Activated CD4-positive, alpha-beta T cell treated with anti-CD3 and anti-CD28 coated beads, Interleukin-10, Interleukin-2, amounts not matched to agents 100 ng/mL and 50 ng/mL, durations not matched to agents 16 hours and 8 hours (primary cell): ENCODE data around the gene CPED1.
"Not testable (repeated sequence)": the region's sequence is repeated elsewhere in the genome, so short reads cannot be mapped to it uniquely, and the experiment has no call there.

ENCODE experiments used
- DNase-seq: peaks from one replicate; pipeline ENCODE4 v3.0.0-alpha.2; 2020

Gene CPED1

DNA sequence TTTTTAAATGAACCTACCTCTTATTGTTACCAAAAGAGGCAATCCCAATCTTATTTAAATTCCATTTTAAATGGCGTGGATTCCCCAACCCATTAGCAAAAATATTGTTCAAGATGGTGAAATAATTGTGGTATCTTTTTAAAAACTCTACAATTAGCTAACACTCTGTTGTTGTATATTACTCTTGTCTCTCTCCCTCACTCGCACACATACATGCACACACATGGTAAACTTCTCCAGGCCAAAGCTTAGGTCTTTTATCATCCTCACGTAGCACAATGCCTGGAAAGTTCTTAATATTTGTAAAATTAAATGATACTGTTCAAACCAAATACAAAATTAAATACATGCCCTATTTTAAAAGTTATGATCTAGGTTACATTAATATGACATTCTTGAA lies 171.0 kb downstream of the CPED1 start:
- DNase-seq = no peak

DNA sequence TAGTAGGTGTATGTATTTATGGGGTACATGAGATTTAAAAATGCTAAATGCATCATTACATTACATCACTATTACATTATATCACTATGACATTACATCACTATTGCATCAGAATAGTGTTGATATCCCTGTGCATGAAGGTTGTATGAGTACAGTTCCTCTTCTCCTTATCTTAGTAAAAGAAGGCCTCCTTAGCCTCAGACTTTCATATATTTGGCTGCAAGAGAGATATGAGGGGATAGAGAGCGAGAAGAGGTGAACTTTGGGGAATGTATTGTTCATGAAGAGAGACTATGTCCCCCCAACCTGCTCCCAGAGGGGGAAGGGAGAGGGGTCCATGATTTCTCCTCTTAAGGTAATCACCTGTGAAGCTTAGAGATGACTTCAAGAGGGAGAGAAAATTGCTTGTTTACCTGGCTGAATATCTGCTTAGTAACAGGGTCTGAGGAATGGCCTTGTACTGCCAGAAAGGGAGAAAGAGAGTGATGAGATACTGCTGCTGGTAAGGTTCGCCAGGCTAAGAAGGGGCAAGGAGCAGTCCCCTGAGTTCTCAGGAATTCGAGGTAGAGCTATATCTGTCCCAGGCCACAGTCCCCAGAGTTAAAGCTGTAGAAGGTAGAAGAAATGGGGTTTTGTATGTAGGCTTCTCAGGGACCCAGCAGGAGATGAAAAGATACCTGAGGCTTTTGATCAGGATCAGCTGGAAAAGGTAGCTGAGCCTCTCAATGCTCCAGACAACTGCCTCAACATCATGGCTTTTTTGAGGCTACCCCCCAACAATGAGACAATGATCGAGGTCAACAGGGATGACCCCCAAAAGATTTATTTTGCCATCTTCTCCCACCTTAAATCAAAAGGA lies 171.9 kb downstream of the CPED1 start:
- DNase-seq = no peak

DNA sequence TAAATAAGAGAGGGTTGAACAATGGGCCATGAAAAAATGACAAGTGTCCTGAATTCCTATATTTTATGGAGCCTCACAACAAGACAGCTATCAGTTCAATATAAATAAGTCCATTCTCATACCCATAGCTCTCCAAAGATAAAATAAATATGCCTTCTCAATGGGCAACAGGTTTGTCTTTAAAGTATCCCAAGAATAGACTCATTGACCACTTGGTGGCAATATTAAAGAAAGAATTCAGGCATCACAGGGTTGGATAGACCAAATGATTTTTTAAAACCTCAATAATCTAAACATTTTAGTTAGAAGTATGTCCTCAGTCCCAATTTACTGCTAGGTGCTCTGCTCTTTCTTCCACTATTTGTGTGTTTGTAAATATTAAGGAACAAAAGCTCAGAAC lies 175.2 kb downstream of the CPED1 start:
- DNase-seq = no peak

DNA sequence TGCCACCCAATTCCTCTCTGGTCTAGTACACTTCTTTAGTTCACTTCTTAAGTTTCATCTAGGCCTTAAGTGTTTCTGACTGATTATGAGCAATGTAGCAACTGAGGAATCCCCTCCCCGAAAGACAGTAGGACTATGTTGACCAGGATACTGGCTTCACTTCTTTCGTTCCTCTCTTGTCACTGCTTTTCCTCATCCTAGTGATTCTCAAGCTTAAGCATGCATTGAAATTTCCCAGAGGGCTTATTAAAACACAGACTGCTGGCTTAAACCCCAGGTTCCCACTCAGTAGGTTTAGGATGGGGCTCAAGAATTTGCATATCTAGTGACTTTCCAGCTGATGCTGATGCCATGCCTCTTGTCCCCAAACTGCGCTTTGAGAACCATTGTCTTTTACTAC lies 175.7 kb downstream of the CPED1 start:
- DNase-seq = no peak

DNA sequence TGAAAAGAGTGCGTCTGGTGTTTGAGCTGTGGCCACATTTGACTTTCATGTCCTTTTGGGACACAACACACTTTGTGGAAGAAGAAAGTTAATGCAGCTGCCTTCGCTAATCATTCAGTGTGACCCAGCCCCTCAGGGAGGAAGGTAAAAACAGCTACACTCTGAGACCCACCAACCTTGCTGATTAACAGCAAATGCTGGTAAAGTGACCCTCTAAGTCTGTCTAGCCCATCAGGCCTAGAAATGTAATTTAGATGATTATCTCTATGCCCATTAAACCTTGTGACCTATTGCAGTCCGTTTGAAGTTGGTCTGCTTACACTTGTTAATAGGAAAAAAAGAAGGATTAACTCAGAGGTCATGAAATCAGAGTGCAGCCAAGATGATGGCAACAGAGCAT lies 178.4 kb downstream of the CPED1 start:
- no peak for DNase-seq

DNA sequence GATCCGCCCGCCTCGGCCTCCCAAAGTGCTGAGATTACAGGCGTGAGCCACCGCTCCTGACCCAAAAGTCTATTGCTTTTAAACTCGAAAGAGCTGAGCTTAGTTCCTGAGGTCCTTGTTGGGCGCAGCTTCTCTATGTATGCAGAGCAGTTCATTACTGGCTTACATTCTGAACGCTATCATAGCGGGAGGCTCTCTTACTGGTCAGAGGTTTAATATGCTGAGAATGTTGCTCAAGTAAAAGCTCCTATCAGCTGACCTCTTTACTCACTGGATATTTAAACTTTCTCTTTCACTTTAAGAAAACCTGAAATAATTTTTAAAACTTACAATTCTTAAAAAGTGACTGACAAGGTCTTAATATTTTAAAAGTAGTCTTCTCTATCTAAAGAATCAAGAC lies 179.5 kb downstream of the CPED1 start:
- DNase-seq = no peak

DNA sequence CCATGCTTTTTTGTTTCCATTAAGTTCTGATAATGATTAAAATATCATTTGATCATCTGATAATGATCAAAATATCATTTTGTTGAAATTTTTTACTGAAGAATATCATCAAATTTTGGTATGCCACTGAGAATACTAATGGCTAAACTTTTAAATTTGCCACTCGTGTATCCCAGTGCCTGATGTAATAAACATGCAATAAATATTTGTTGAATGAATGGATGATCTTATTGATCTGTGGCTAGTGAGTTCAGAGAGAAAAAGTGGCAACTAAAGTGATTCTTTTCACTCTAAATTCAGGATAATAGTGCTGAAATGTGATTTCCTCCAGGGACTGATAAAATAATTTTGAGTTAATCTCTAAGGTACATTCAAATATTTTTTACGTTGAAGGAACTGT lies 181.0 kb downstream of the CPED1 start:
- DNase-seq = no peak

DNA sequence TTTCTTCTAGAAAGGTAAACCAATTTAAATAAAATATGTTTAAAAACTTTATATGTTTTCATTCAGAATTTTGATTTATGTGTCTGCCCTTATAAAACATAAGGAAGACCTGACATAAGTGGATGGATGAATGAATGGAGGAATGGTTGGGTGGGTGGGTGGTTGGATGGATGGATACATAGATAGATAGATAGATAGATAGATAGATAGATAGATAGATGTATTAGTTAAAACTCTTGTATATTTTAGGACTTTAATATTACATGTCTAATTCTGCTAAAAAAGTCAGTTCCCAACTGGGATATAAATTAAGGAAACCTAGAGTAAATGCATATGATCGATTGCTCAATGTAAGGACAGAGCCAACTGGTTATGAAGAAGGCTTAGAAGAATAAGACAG lies 184.0 kb downstream of the CPED1 start:
- DNase-seq = no peak

DNA sequence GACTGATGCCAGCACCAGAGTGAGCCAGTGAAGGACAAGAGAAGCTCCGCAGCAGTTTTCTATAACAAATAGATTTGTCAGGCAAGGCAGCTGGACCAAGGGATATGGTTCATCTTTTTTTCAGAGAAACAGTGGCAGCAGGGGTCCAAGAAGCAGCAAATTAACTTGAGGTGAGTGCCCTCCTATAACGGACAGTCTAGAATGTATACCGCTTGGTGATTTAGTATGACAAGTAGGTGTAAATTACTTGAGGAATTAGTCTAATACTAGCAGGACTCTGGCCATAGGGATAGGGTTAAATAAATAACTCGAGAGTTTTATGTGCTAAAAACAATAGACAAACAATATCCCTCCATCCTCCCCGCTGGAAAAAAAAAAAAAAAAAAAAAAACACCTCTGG lies 187.3 kb downstream of the CPED1 start:
- no peak for DNase-seq

DNA sequence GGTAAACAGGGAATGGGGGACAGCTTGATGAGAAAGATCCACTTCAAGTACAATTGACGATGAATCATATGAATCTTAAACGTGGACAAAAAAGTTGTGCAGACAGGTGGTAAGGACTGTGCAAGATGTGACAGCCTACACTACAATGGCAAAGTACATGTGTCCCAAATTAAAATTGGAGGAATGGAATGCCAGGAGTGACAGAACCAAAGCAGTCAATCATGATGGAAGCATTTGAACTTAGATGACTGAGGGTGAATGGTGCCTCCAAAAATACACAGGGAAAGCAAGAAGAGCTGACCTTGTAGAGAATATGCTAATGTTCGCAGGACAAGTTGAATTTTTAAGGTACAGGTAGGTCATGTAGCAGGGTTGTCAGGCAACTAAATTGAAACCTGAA lies 189.9 kb downstream of the CPED1 start:
- no peak for DNase-seq

DNA sequence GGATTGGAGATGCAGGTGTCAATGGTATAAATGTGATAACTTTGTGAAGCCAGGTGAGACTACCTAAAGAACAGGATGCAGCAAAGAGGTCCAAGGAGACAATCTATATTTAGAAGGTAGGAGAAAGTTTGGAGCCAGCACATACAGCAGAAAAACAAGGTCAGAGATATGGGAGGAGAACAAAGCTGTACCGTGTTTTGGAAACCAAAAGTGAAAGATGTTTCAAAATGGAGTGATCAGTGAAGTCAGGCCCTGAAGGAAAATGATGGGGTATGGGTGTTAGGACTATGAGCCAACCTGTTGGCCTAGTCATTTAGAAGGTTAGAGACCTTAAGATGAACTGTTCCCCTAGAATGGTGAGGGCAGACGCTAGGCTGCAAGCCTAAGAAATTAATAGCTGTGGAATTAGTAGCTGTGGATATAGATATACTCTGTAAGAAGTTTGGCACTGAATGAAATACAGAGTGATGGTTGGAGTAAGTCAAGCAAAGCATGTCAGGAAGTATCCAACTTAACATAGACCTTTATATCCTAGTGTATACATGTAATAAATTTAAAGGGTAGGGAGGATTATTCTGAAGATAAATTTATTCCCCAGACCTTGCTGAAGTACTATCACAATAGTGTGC lies 190.5 kb downstream of the CPED1 start:
- no peak for DNase-seq

DNA sequence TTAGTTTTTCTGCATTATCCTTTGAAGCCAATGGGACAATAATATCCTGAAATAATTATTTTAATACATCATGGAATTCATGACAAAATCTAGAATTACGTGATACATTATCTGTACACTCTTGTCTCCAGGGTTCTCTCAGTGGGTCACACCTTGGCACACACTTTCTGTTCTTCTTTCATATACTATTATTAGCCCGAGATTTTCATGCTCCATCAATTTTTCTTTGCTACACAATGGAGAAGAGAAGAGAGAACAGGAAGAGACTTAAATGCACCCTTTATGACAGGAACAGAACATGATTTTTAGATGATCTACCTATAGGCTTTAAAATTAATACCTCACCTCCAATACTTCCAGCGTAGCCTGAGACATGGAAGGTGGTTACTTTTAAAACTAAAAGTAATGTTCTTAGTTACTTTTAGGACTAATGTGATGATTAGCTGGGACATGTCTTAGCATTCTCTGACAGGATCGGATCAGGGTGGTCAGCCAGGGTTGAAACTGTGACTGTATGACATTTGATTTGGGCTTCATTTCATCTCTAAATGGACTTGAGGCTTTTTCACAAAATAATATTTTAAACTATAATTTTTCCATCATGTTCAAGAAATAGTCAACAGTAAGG lies 192.0 kb downstream of the CPED1 start:
- DNase-seq = no peak

DNA sequence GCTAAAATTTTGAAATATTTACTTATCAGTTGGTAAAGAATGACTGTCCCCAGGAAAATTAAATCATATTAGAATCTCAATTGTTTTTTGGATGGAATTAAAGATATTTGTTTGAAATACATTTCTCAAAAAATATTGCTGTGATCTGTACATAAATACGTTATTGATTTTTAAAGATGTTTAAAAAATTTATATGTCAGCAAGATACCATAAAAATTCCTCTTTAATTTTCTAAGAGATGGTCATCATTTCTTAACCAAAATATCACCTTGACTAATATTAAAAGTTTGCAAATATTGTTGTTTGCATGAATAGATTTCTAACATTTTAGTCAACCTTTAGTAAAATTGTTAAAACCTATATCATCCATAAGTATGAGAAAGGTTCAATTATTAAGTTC lies 192.8 kb downstream of the CPED1 start:
- DNase-seq = no peak

DNA sequence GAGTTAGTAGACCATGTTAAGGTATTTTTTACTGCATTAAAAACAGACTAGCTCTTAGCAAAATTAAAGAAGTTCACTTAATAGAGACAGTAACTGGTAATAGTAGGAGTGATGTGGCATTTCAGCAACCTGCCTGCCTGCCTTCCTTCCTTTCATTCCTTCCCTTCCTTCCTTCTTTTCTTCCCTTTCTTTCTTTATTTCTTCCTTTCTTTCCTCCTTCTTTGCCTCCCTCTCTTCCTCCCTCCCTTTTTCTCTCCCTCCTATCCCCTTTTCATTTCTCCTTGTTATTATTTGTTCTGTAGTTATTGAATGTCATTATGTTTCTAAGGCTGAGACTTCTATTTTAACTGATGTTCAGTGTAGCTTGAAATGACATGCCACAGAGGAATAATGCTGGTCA lies 193.8 kb downstream of the CPED1 start:
- DNase-seq = no peak

DNA sequence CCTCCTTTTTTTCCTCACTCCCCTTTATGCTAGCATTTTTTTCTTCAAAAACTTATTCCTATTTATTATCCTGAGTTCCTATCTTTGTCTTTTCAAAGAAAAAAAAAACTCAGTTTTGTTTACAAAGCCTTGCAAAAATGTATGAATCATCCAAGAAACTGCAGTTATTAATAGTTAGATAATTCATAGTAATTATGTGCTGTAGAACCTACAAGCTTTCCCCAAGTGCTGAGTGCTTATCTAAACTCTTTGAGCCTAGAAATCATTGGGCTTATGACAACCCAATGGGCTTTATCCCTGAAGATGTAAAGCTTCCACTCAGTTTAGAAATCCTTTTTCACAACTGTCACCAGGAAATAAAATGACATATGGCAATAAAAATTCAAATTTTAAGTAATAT lies 194.4 kb downstream of the CPED1 start:
- no peak for DNase-seq

DNA sequence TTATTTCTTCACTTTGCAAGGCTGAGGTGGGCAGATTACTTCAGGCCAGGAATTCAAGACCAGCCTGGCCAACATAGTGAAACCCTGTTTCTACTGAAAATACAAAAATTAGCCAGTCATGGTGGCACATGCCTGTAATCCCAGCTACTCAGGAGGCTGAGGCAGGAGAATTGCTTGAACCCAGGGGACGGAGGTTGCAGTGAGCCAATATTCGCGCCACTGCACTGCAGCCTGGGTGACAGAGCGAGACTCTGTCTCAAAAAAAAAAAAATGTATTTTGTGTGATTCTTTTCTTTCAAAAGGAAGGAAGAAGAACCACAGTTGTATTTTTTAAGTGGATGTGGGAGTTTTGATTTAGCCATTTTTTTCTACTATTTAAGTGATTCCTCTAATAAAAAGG lies 195.4 kb downstream of the CPED1 start:
- not testable (repeated sequence) for DNase-seq

DNA sequence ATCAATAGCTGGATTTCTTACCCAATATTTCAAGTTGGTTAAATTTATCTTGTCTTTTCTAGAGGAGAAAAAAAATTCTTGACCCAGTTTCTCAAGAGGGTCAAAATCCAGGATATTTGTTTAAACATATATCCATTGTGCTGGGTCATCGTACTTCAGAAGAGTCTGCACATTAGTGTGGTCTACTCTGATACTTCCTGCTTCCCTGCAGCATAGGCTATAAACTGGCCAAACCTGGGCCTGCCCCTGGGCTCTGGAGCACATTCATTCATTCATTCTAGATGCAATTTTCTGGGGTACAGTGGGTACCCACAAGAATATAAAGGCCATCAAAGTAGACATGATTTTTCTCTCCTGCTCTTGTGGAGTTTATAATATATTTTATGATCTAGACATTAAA lies 198.2 kb downstream of the CPED1 start:
- no peak for DNase-seq

DNA sequence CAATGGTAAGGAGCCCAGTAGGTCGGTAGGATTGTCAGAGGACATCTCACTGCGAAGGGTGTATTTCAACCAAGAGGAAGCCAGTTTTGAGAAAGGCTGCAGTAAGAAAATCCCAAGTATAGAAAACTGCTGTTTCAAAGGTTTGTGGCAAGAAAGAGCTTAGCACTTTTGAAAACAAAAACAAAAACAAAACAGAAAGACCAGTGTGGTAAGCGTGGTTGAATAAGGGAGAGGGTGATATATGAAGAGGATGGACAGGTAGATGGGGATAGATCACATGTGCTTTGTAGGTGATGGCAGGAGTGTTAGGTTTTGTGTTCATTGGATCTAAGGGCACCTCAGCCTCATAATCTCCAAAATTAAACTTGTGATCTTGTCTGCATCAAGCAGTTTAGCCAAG lies 198.7 kb downstream of the CPED1 start:
- DNase-seq = no peak

DNA sequence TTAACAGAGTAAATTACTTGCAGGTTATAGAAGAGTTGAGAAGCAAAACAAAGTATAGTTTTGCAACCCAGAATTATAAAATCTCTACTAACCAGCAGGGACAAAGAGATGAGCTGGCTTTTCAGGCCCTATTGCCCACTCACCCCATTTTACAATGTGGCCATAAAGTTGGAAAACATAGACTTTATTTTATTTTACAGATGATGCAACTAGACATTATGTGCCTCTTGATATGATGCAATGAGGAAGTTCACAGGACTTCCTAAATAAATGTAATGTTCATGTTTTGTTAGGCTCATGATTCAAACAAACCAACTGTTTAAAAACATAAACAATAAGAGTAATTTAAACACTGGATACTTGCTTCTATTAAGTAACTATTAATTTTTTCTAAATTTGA lies 199.2 kb downstream of the CPED1 start:
- no peak for DNase-seq

DNA sequence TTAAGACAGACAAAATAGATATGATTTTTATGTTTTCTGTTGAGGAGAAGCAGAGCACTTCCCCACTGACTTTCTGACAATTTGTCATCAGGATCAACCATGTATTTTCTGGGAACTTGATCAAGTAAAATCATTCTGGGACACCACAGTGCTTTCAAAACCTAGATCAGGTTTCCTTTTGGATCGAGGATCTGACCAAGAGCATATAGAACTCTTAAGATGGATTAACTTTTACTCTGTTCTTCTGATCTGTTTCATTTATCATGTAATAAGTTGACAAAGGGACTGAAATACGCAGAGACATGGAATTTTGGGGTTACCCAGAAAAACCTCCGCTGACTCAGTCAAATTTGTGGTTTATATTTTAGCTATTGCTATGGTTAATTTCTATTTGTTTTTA lies 204.3 kb downstream of the CPED1 start:
- DNase-seq = no peak

DNA sequence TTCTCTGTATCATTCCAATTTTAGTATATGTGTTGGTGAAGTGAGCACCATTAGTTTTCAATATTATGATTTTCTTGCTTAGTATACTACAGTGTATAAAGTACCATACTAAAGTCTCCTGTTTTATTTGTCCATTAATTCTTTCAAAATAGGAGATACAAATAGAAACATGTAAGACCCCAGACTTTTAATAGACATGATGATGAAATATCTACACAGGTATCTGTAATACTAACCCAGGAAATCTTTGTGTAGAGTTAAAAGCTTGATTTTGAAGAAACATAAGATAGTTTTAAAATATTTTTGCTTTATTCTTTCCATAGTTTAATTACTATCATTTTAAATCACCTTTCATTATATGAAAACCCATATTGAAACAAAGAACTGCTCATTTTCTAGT lies 206.5 kb downstream of the CPED1 start:
- DNase-seq = no peak

DNA sequence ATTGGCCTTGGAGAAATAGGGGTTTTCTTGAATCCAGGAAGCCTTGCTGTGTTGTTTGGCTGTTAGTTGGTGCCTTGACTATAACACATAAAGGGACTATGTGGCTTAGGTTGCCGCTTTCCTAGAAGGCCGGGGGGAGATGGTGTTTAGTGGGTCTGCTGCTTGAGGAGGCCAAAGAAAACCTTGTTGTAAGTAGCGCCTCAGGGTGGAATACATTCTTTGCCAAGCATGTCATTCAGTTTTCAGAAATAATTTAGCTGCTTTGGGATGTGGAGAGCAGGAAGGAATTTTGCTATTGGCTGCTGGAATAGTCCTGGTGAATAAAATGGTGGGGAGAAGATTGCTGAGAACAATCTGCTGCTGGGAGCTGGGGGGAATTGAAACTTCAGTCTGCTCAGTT lies 207.4 kb downstream of the CPED1 start:
- no peak for DNase-seq

DNA sequence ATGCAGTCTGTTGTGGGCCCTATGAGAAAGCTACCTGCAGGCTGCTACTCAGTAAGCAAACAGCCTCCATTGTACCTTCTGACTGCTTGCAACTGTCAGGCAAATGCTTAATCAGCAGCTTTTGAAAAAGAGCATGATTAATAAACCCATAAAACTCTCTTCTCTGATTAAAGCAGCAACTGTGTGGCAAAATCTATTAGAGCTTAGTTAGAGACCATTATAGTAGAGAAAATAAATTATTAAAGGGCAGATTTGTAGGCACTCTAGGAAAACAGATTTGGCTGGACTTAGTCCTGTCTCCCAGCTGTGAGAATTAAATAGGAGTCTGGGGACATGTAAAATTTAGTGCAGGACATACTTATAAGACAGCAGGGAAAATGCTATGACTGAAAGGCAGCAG lies 207.8 kb downstream of the CPED1 start:
- DNase-seq = no peak

DNA sequence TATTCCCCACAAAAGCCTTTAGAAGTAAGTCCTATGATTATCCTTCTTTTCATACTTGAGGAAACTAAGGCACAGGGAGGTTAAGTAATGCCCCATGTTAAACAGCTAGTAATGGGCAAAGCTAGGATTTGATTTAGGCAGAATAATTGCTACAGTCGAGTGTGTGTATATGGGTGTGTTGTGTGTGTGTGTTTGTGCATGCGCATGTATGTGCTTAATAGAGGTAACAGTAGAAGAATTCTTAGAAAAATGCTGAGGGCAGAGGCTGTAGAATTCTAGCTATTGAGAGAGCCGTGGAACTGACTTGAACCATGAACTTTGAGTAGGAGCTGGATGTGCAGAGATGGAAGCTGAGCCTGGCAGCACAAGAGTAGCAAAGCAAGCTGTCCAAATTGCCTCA lies 208.9 kb downstream of the CPED1 start:
- DNase-seq = no peak
